Measurements from ENCODE around the gene LY6G6F.

LY6G6F gene

DNA sequence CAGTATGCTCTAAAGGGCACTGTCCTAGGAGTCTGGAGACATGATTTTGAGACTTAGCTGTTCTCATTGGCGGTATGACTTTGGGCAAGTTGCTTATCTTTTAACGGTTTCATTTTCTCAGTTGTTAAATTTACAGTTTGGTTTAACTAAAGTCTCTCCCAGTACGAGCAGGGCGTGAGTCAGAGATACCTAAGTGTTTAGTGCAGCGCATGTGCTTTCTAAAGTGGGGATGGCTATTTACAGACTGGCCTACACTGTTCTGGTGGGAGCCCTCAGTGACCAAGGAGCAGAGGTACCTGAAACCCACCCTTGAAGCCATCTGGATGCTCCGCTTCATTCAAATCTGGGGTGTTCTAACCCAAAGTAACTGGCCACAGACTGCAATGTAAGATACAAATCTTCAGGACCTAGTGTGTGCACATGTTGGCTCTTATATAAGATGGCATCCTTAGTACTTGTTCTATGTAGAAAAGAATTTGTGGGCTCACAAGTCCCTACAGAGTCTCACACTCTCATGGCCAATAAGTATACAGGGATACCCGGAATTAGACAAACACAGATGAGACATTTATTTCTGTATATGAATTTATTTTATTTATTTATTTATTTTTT is 43.9 kb downstream of the LY6G6F start:
- H3K27me3 Mint-ChIP-seq (ENCODE audit: low read depth), result no peaks in the 10 kb centered on the region
- peaks cover 5% of the 10 kb centered on the region for H3K36me3 Mint-ChIP-seq (ENCODE audit: low read depth)
- TF ChIP-seq CTCF (IDR thresholded peaks at IDR 0.05; ENCODE audit: unreplicated experiment in 3 of 3), result no peak
- peaks cover under 1% of the 10 kb centered on the region for H3K4me1 Mint-ChIP-seq
- H3K9me3 Mint-ChIP-seq, result no peaks in the 10 kb centered on the region
- H3K27ac Mint-ChIP-seq, result no peak overlapping the region
- H3K4me3 Mint-ChIP-seq, result no peak overlapping the region

GRCh38 chr6:31752739-31753319 is 46.2 kb downstream of the LY6G6F start:
- Mint-ChIP-seq H3K4me1 (no peaks in the 10 kb centered on the region), H3K27ac (no peak overlapping the region), H3K4me3 (no peak overlapping the region), H3K27me3 (ENCODE audit: low read depth) (no peaks in the 10 kb centered on the region), H3K9me3 (no peaks in the 10 kb centered on the region), H3K36me3 (ENCODE audit: low read depth) (no peaks in the 10 kb centered on the region)
- no peak for TF ChIP-seq CTCF (IDR thresholded peaks at IDR 0.05; ENCODE audit: unreplicated experiment in 3 of 3)

DNA sequence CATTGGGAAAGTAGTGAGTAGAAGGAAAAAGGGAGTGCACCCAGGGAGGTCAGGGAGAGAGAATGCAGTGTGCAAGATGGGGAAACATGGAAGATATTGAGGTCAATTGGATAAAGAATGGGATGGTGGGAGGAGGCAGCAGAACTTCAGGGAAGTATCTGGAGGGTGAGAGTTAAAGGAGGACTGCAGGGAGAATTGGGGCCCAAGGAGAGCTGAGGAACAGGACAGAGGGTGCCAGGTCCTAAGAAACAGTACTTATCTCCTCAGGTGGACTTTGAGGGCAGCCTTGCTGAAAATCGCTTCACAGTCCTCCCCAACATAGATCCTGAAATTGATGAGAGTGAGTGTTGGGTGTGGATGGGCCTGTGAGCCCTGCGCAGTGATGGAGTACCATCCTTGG is 51.6 kb downstream of the LY6G6F start:
- H3K27me3 Mint-ChIP-seq (ENCODE audit: low read depth), result no peaks in the 10 kb centered on the region
- H3K4me3 Mint-ChIP-seq, result no peak overlapping the region

More for the DNA sequence above, 51.6 kb downstream of the LY6G6F start:
- Mint-ChIP-seq H3K36me3 (ENCODE audit: low read depth) (peaks cover 21% of the 10 kb centered on the region), H3K4me1 (peaks cover 3% of the 10 kb centered on the region), H3K27ac (no peak overlapping the region), H3K9me3 (no peaks in the 10 kb centered on the region)
- TF ChIP-seq CTCF (IDR thresholded peaks at IDR 0.05; ENCODE audit: unreplicated experiment in 3 of 3), result no peak

Data from nephron (organoid).